Left lung (tissue), 10 donors: ENCODE results near the gene MTHFSD. TPM values are rescaled to one million over a fixed set of nuclear protein-coding genes. Genes with fewer than 3 reads are reported as not detected.

ENCODE experiments used
- ATAC-seq: fragments of 200-7000 bp; cut with Tn5 transposase; one replicate; pipeline ENCODE4 v1.9.1; 2020; ENCODE audit warnings: moderate library complexity
- DNase-seq, 4 donors: peaks; one replicate each; pipeline ENCODE4 v3.0.0-alpha.2; 2013 to 2020
- H3K27ac ChIP-seq, 2 donors: fragments of 200-600 bp; sonication (generic) in 1 of 2; one replicate each; pipeline versions ENCODE4 v1.5.0 to v1.8.0; 2020 to 2021
- H3K27me3 ChIP-seq, 2 donors: fragments of 200-600 bp; sonication (generic) in 1 of 2; one replicate each; pipeline versions ENCODE4 v1.5.0 to v1.8.0; 2020 to 2021
- H3K36me3 ChIP-seq, 2 donors: fragments of 200-600 bp; sonication (generic) in 1 of 2; one replicate each; pipeline versions ENCODE4 v1.5.0 to v1.8.0; 2020 to 2021
- H3K4me1 ChIP-seq, 2 donors: fragments of 200-600 bp; one replicate each; pipeline ENCODE4 v1.8.0; 2021
- H3K4me3 ChIP-seq, 2 donors: fragments of 200-600 bp; sonication (generic) in 1 of 2; one replicate each; pipeline versions ENCODE4 v1.5.0 to v1.8.0; 2020 to 2021; ENCODE audit warnings: mild to moderate bottlenecking in 1 of 2
- H3K9me3 ChIP-seq, 2 donors: fragments of 200-600 bp; sonication (generic) in 1 of 2; one replicate each; pipeline versions ENCODE4 v1.5.0 to v1.8.0; 2020 to 2021
- CTCF ChIP-seq, 2 donors: fragments of 200-600 bp; sonication (generic) in 1 of 2; IDR thresholded peaks; one replicate each; pipeline versions ENCODE4 v1.5.0 to v1.8.0; 2021; ENCODE audit warnings: antibody characterized with exemption in 2 of 2
- intact Hi-C, 2 donors: fragments of 100-400 bp; cut with DNase I; formaldehyde crosslinking; loops; one replicate each; pipeline versions ENCODE4 v1.11.2 to v1.14.2; 2022
- polyA plus RNA-seq, 6 donors: library from polyadenylated mRNA; unstranded; fragments of 120-200 nt; gene quantifications; one replicate each; pipeline ENCODE4 v1.2.1, GENCODE V29; 2013; ENCODE audit not compliant: insufficient read length in 6 of 6
- total RNA-seq, 2 donors: library from RNA; stranded (reverse); fragmentation: NEBNext Ultra II Directional; extraction: Animal tissue kit (Norgen Biotek cat#: 25700); gene quantifications; one replicate each; pipeline ENCODE4 v1.2.1, GENCODE V29; 2021
- donor health status: DM: no; HTN: yes; CAD: no.
- donor health status: DM: no; HTN: no; CAD: no.

Gene MTHFSD
- total and polyA plus RNA-seq, 8 donors: 19.7 to 32.5 (median 28.5) TPM

GRCh38 chr16:86578611-86579267, 23.7 kb upstream of the MTHFSD start:
- peaks cover 51 to 95% of the 10 kb centered on the region in 2 donors for H3K27me3 ChIP-seq
- intact Hi-C loops: no loop called here
- H3K4me1 ChIP-seq: peaks cover 5 to 19% of the 10 kb centered on the region in 2 donors

GRCh38 chr16:86578061-86578599, 23.1 kb upstream of the MTHFSD start, which contains the start of gene FOXL1:
FOXL1 (plus strand) TSS chr16:86578549; CDS start chr16:86578724, 175 bp downstream.
- Histone ChIP-seq H3K27ac (peak within 1 kb of the TSS; percentile 23 to 53), H3K9me3 (no peaks in the 10 kb centered on the region), H3K4me3 (peak within 1 kb of the TSS in 1 of 2 donors; percentile 22), H3K36me3 (no peaks in the 10 kb centered on the region), H3K27me3 (peaks cover 51 to 96% of the 10 kb centered on the region in 2 donors), H3K4me1 (peaks cover 5 to 19% of the 10 kb centered on the region in 2 donors)
- no peak for ATAC-seq
- peak in 2 of 4 donors; percentile 85 to 87 for DNase-seq
- no peak for TF ChIP-seq CTCF (IDR thresholded peaks at IDR 0.05)
- intact Hi-C loops: no loop called here

More at GRCh38 chr16:86578611-86579267, 23.7 kb upstream of the MTHFSD start:
- no peaks in the 10 kb centered on the region for H3K36me3 ChIP-seq
- ATAC-seq (peak; percentile 22), DNase-seq (no peak)
- H3K4me3 ChIP-seq: peak overlapping the region in 1 of 2 donors; percentile 22
- no peaks in the 10 kb centered on the region for H3K9me3 ChIP-seq
- TF ChIP-seq CTCF (IDR thresholded peaks at IDR 0.05): no peak
- peak overlapping the region in 1 of 2 donors; percentile 53 for H3K27ac ChIP-seq

- peaks cover 5 to 19% of the 10 kb centered on the region in 2 donors for H3K4me1 ChIP-seq
- intact Hi-C loops: no loop called here
- no peaks in the 10 kb centered on the region for H3K36me3 ChIP-seq
- peak overlapping the region; percentile 23 to 53 for H3K27ac ChIP-seq
- DNase-seq (no peak), ATAC-seq (no peak)
- no peak for TF ChIP-seq CTCF (IDR thresholded peaks at IDR 0.05)
- H3K4me3 ChIP-seq: no peak overlapping the region
- peaks cover 46 to 97% of the 10 kb centered on the region in 2 donors for H3K27me3 ChIP-seq
- H3K9me3 ChIP-seq: no peaks in the 10 kb centered on the region
These were observed 22.4 kb upstream of the MTHFSD start for GRCh38 chr16:86577314-86577971.

GRCh38 chr16:86576591-86577313, 21.7 kb upstream of the MTHFSD start:
- peaks cover 5 to 19% of the 10 kb centered on the region in 2 donors for H3K4me1 ChIP-seq
- intact Hi-C loops: no loop called here

More at GRCh38 chr16:86576591-86577313, 21.7 kb upstream of the MTHFSD start:
- H3K27ac ChIP-seq: no peak overlapping the region
- TF ChIP-seq CTCF (IDR thresholded peaks at IDR 0.05): no peak
- ATAC-seq (no peak), DNase-seq (no peak)
- H3K9me3 ChIP-seq: no peaks in the 10 kb centered on the region
- peaks cover 46 to 100% of the 10 kb centered on the region in 2 donors for H3K27me3 ChIP-seq
- H3K4me3 ChIP-seq: peak overlapping the region in 1 of 2 donors; percentile 36
- no peaks in the 10 kb centered on the region for H3K36me3 ChIP-seq
